ENCODE measurements around the gene IKZF4. TPM values are rescaled to one million over a fixed set of nuclear protein-coding genes. Genes with fewer than 3 reads are reported as not detected.
"Not testable (repeated sequence)": the region's sequence is repeated elsewhere in the genome, so short reads cannot be mapped to it uniquely, and the experiment has no call there.

Gene IKZF4
- total RNA-seq, 2 experiments from 2014 or later = 19.9 to 20.7 TPM

DNA sequence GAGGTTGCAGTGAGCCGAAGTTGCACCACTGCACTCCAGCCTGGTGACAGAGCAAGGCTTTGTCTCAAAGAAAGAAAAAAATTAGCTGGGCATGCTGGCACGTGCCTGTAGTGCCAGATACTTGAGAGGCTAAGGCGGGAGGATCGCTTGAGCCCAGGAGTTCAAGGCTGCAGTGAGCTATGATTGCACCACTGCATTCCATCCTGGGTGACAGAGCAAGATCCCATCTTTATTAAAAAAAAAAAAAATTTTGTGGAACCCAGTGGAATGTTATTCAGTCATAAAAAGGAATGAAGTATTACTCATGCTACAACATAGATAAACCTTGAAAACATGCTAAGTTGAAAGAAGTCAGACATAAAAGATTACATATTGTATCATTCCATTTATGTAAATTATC lies 50.8 kb downstream of the IKZF4 start:
- no peak overlapping the region for H3K4me3 Mint-ChIP-seq
- no peaks in the 10 kb centered on the region for H3K4me1 Mint-ChIP-seq (ENCODE audit: low read depth)
- no peak for ATAC-seq
- CTCF ChIA-PET = interaction anchor here (1.0 kb wide), 1 partner anchor 14 kb away, joined by 4 read pairs; no protein-coding TSS in a partner anchor
- H3K9me3 Mint-ChIP-seq (ENCODE audit: insufficient read depth) = no peaks in the 10 kb centered on the region
- peaks cover 5% of the 10 kb centered on the region for H3K27me3 Mint-ChIP-seq (ENCODE audit: low read depth)
- no peak overlapping the region for H3K27ac Mint-ChIP-seq
- no peak for DNase-seq
- POLR2A ChIA-PET = no interaction called here
- no peaks in the 10 kb centered on the region for H3K36me3 Mint-ChIP-seq (ENCODE audit: low read depth)

DNA sequence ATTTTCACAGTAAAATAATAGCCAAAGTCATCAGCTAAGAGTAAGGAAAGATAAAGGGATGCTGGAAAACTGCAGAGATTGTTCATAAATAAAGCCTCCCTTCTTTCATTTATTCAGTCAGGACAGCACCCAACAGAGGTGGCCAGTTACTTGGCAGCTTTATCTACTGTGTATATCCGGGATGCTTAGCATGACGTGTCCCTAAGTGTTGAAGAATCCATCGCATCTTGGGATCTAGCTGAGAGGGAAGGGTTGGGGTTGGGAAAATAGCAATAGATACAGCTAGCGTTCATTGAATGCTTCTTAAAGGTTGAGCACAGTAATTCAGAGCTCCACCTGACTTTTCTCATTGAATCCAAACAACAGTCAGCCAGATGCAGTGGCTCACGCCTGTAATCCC lies 53.6 kb downstream of the IKZF4 start:
- CTCF ChIA-PET = interaction anchor here (1.3 to 1.5 kb wide), 2 partner anchors 27 to 78 kb away, joined by 3 to 4 read pairs; no protein-coding TSS in a partner anchor
- Mint-ChIP-seq H3K9me3 (ENCODE audit: insufficient read depth) (no peaks in the 10 kb centered on the region), H3K27me3 (ENCODE audit: low read depth) (peaks cover 7% of the 10 kb centered on the region), H3K36me3 (ENCODE audit: low read depth) (no peaks in the 10 kb centered on the region), H3K27ac (no peak overlapping the region), H3K4me1 (ENCODE audit: low read depth) (peaks cover 4% of the 10 kb centered on the region), H3K4me3 (no peak overlapping the region)
- POLR2A ChIA-PET = no interaction called here
- no peak for DNase-seq
- no peak for ATAC-seq

DNA sequence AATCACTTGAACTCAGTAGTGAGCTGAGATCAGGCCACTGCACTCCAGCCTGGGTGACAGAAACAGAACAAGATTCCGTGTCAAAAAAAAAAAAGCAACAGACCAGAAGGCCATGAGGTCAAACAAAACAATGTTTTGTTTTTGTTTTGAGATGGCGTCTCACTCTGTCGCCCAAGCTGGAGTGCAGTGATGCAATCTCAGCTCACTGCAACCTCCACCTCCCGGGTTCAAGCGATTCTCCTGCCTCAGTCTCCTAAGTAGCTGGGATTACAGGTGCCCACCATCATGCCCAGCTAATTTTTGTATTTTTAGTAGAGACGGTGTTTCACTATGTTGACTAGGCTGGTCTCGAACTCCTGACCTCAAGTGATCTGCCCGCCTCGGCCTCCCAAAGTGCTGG lies 57.1 kb downstream of the IKZF4 start:
- Mint-ChIP-seq H3K27me3 (ENCODE audit: low read depth) (peaks cover 20% of the 10 kb centered on the region), H3K4me1 (ENCODE audit: low read depth) (peaks cover 21% of the 10 kb centered on the region)
- H3K27ac Mint-ChIP-seq; POLR2A ChIA-PET; H3K36me3 Mint-ChIP-seq (ENCODE audit: low read depth); H3K9me3 Mint-ChIP-seq (ENCODE audit: insufficient read depth); ATAC-seq; DNase-seq; H3K4me3 Mint-ChIP-seq: not testable (repeated sequence)
- CTCF ChIA-PET = interaction anchor here (0.9 to 5.8 kb wide), 4 partner anchors 10 to 85 kb away, joined by 3 to 45 read pairs (median 3); partner anchors contain the start of gene PA2G4

DNA sequence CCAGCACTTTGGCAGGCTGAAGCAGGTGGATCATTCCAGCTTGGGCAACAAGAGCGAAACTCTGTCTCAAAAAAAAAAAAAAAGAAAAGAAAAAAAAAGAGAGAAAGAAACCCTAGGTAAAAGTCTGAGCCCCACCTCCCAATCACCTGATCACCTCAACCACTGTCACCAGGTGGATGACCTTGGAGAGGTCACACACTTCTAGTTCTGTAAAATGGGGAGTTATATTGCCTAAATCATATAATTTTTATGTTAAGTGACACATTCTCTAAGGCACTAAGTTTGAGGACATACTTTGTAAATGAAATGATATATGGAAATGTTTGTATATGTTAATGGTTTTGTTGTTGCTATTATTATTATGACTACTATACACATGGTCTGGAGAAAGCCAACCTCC lies 57.6 kb downstream of the IKZF4 start:
- Mint-ChIP-seq H3K36me3 (ENCODE audit: low read depth) (no peaks in the 10 kb centered on the region), H3K9me3 (ENCODE audit: insufficient read depth) (no peaks in the 10 kb centered on the region), H3K27ac (no peak overlapping the region), H3K4me1 (ENCODE audit: low read depth) (peaks cover 21% of the 10 kb centered on the region), H3K27me3 (ENCODE audit: low read depth) (peaks cover 18% of the 10 kb centered on the region), H3K4me3 (peak overlapping the region; percentile 79)
- CTCF ChIA-PET = interaction anchor here (1.4 to 5.8 kb wide), 3 partner anchors 12 to 32 kb away, joined by 3 to 45 read pairs (median 11); partner anchors contain the start of gene PA2G4
- POLR2A ChIA-PET = no interaction called here
- no peak for ATAC-seq
- DNase-seq = no peak

DNA sequence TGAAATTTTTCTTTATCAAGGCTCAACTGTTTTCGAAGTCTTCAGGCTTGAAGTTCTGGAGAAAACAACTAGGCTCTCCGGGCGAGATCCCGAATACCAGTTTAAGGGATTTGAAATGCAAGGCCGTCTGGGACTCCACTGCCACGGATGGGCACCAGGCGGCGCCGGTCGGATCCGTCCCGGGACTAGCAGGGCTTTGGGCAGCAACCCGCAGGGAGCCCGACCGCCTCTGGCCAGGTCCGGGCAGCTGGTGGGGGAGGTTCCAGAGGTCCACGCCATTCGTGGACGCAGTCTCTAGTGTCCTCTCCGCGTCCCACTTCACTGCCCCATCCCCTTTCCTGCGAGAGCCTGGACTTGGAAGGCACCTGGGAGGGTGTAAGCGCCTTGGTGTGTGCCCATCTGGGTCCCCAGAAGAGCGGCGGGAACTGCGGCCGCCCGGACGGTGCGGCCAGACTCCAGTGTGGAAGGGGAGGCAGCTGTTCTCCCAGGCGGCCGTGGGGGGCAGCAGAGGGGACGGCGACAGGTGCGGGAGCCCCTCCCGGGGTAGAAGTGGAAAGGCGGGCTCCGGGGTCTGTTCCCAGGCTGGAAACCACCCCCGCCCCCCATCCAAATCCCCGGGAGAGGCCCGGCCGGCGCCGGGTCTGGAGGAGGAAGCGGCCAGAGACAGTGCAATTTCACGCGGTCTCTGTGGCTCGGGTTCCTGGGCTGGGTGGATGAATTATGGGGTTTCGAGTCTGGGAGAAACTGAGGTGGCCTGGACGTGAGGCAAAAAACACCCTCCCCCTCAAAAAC lies 58.3 kb downstream of the IKZF4 start:
- CTCF ChIA-PET = interaction anchor here (0.7 to 5.8 kb wide), 17 partner anchors 9 to 325 kb away, joined by 3 to 45 read pairs (median 4); partner anchors contain the start of genes ESYT1, ORMDL2, PA2G4 and RAB5B

DNA sequence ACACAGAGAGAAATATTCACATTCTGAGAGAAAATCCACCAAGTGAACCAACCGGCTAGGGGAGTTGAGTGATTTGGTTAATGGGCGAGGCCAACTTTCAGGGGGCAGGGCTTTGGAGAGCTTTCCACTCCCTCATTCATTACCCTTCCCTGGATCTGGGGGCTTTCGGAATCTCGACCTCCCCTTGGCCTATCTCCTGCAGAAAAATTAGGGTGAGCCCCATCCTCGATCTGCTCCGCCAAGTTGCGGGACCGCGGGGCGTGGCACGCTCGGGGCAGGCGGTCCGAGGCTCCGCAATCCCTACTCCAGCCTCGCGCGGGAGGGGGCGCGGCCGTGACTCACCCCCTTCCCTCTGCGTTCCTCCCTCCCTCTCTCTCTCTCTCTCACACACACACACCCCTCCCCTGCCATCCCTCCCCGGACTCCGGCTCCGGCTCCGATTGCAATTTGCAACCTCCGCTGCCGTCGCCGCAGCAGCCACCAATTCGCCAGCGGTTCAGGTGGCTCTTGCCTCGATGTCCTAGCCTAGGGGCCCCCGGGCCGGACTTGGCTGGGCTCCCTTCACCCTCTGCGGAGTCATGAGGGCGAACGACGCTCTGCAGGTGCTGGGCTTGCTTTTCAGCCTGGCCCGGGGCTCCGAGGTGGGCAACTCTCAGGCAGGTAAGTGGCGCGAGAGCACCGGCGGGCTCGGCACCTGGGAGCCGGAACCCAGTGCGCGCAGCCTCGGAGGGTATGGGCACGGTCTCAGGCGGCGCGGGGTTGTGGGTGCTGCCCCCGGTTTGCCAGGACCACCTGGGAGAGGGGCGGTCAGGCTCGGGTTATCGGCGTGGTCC lies 59.1 kb downstream of the IKZF4 start, which contains the start of gene ERBB3:
Gene ERBB3, plus strand, starts transcription at position 443 of the 833 bp plus-strand sequence. Its CDS starts 136 bp downstream, at position 579.
- Mint-ChIP-seq H3K4me1 (ENCODE audit: low read depth) (peaks cover 22% of the 10 kb centered on the region), H3K27ac (peak within 1 kb of the TSS; percentile 46), H3K27me3 (ENCODE audit: low read depth) (peaks cover 22% of the 10 kb centered on the region), H3K4me3 (peak within 1 kb of the TSS; percentile 79), H3K9me3 (ENCODE audit: insufficient read depth) (no peaks in the 10 kb centered on the region), H3K36me3 (ENCODE audit: low read depth) (no peaks in the 10 kb centered on the region)
- ChIA-PET POLR2A (interaction anchor here (0.8 to 5.2 kb wide), 4 partner anchors 8 to 32 kb away, joined by 3 to 26 read pairs (median 4); partner anchors contain the start of gene PA2G4), CTCF (interaction anchor here (0.7 to 5.8 kb wide), 17 partner anchors 10 to 326 kb away, joined by 3 to 45 read pairs (median 4); partner anchors contain the start of genes ESYT1, ORMDL2, PA2G4 and RAB5B)
- peak; percentile 85 for ATAC-seq
- peak; percentile 73 for DNase-seq

More for the DNA sequence above, 58.3 kb downstream of the IKZF4 start:
- ATAC-seq = peak; percentile 66
- POLR2A ChIA-PET = interaction anchor here (0.8 to 5.2 kb wide), 3 partner anchors 9 to 24 kb away, joined by 3 to 26 read pairs (median 4); partner anchors contain the start of gene PA2G4
- peak overlapping the region; percentile 43 for H3K27ac Mint-ChIP-seq
- H3K4me1 Mint-ChIP-seq (ENCODE audit: low read depth) = peaks cover 21% of the 10 kb centered on the region
- H3K27me3 Mint-ChIP-seq (ENCODE audit: low read depth) = peaks cover 23% of the 10 kb centered on the region
- DNase-seq = peak; percentile 64
- no peaks in the 10 kb centered on the region for H3K9me3 Mint-ChIP-seq (ENCODE audit: insufficient read depth)
- H3K36me3 Mint-ChIP-seq (ENCODE audit: low read depth) = no peaks in the 10 kb centered on the region
- peak overlapping the region; percentile 79 for H3K4me3 Mint-ChIP-seq

DNA sequence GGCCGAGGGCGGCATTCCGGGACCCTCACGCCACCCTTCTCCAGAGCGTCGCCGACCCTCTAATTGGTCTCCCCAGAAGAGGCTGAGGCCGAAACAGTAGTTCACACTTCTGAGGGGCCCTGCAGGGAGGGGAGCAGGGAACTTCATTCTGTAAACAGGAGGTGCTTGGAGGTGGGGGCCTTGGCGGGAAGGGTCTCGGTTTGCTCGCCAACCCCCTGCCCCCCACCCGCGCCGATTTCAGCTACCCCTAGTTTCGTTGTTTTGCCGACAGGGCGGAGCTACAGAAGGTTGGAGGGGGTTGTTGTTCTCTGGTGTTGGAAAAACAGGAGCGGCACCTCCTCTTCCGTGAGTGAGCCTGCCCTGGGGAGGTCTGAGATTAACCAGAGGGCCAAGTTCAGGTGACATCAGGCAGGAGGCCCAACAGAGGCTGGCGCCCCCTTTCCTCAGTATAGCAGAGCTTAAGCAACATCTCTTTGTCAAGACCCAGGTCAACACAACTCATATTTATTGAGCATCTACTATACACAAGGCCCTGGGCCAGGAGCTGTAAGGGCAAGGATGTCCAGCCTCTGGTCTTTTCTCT lies 59.8 kb downstream of the IKZF4 start:
- DNase-seq (no peak), ATAC-seq (peak; percentile 1)
- peak overlapping the region; percentile 16 for H3K27ac Mint-ChIP-seq
- H3K36me3 Mint-ChIP-seq (ENCODE audit: low read depth) = no peaks in the 10 kb centered on the region
- H3K4me1 Mint-ChIP-seq (ENCODE audit: low read depth) = peaks cover 26% of the 10 kb centered on the region
- no peaks in the 10 kb centered on the region for H3K9me3 Mint-ChIP-seq (ENCODE audit: insufficient read depth)
- H3K4me3 Mint-ChIP-seq = peak overlapping the region; percentile 79
- ChIA-PET CTCF (interaction anchor here (1.1 to 5.8 kb wide), 9 partner anchors 15 to 109 kb away, joined by 3 to 45 read pairs (median 5); partner anchors contain the start of genes PA2G4, RAB5B and ZC3H10), POLR2A (interaction anchor here (1.1 to 5.2 kb wide), 3 partner anchors 23 to 36 kb away, joined by 3 to 26 read pairs (median 3); partner anchors contain the start of gene PA2G4)
- peaks cover 22% of the 10 kb centered on the region for H3K27me3 Mint-ChIP-seq (ENCODE audit: low read depth)

DNA sequence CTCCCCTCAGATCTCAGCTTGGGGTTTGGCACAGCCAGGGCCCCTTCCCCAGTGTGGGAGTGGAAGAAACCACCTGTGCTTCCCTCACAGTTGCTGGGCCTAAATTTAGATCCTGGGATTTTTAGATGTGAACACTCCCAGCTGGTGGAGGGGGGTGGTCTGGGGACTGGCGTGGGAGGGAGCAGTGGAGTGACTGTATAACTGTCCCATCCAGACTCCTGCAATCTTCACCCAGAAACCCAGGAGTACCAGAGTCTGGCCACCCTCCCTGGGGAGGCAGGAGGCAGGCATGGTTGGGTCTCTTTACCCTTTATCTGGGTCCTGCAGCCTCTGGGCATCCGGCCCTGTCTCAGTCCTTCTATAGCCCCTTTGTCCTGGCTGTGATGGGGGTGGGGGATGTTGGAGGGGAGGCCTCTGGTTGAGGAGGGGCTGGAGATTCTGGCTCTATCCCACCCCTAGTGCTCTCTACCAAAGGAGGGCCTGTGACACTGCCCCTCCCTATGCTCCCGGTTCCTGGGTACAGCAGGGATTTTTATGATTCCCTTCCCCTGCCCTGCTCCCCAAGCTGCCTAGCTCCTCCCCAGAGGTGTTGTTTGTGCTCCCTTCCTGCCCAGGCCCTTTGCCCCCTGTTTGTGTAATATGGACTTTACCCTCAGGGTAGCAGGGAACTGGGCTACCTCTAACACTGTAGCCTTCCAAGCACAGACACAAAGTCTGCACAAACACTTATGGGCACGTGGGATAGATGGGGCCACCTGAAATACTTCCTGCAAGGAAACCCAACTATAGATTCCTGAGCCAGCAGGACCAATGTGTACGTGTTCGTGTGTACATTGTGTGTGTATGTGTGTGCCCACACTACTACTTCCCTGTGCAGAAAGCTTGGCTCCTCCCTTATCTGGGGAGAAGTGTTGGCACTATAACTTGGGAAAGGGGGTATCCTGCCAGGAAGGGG lies 60.8 kb downstream of the IKZF4 start:
- CTCF ChIA-PET = interaction anchor here (0.8 to 5.8 kb wide), 5 partner anchors 14 to 37 kb away, joined by 3 to 45 read pairs (median 3); partner anchors contain the start of genes PA2G4 and ZC3H10
- Mint-ChIP-seq H3K4me1 (ENCODE audit: low read depth) (peaks cover 29% of the 10 kb centered on the region), H3K4me3 (peak overlapping the region; percentile 79)

DNA sequence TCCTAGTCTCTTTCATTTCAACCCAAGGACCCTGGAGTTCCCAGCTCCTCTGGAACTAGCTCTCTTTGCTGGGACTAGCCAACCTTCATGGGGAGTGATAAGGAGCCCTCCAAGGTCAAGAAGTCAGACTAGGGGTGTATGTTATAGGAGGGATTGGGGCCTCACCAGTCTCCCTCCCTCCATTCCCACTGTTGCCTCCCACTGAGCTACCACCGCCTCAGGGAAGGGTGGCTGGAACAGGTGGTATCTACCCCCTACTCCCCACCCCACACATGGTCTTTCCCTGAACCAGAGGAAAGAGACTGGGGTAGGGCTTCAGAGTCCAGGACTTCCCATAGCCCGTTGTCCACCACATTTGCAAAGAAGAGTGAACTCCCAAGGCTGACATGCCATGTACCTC lies 61.5 kb downstream of the IKZF4 start:
- ChIA-PET CTCF (interaction anchor here (0.7 to 5.8 kb wide), 3 partner anchors 21 to 35 kb away, joined by 3 to 45 read pairs (median 3); partner anchors contain the start of gene PA2G4), POLR2A (interaction anchor here (5.2 kb wide), 1 partner anchor 21 kb away, joined by 26 read pairs; the partner anchor contains the start of gene PA2G4)
- no peaks in the 10 kb centered on the region for H3K9me3 Mint-ChIP-seq (ENCODE audit: insufficient read depth)
- H3K36me3 Mint-ChIP-seq (ENCODE audit: low read depth) = no peaks in the 10 kb centered on the region
- ATAC-seq (no peak), DNase-seq (no peak)
- no peak overlapping the region for H3K27ac Mint-ChIP-seq
- H3K4me3 Mint-ChIP-seq = no peak overlapping the region
- peaks cover 22% of the 10 kb centered on the region for H3K27me3 Mint-ChIP-seq (ENCODE audit: low read depth)
- peaks cover 29% of the 10 kb centered on the region for H3K4me1 Mint-ChIP-seq (ENCODE audit: low read depth)

More for the DNA sequence above, 60.8 kb downstream of the IKZF4 start:
- POLR2A ChIA-PET = interaction anchor here (1.1 to 5.2 kb wide), 2 partner anchors 22 to 35 kb away, joined by 3 to 26 read pairs; partner anchors contain the start of gene PA2G4
- peaks cover 22% of the 10 kb centered on the region for H3K27me3 Mint-ChIP-seq (ENCODE audit: low read depth)
- ATAC-seq (no peak), DNase-seq (no peak)
- no peak overlapping the region for H3K27ac Mint-ChIP-seq
- no peaks in the 10 kb centered on the region for H3K9me3 Mint-ChIP-seq (ENCODE audit: insufficient read depth)
- H3K36me3 Mint-ChIP-seq (ENCODE audit: low read depth) = no peaks in the 10 kb centered on the region

DNA sequence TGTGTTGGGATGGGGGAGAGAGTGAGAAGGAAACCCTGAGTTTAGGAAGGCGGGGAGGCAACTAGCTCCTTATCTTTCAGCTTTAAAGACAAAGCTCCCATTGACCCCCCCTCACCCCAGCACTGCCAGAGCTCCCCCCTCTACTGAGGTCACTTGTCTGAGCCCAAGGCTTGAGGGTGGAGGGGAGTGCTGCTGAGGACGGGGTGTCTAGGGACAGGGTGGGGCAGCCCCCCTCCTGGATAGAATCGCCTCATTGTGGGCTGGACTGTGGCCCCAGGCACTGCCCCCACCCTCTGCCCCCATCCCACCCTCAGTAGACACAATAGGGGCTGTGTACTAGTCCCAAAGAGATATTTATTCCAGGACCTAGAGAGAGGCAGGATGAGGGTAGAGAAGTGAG lies 62.1 kb downstream of the IKZF4 start:
- Mint-ChIP-seq H3K4me3 (no peak overlapping the region), H3K9me3 (ENCODE audit: insufficient read depth) (no peaks in the 10 kb centered on the region), H3K4me1 (ENCODE audit: low read depth) (peaks cover 30% of the 10 kb centered on the region), H3K27ac (no peak overlapping the region), H3K36me3 (ENCODE audit: low read depth) (no peaks in the 10 kb centered on the region), H3K27me3 (ENCODE audit: low read depth) (peaks cover 22% of the 10 kb centered on the region)
- POLR2A ChIA-PET = interaction anchor here (5.2 kb wide), 1 partner anchor 21 kb away, joined by 26 read pairs; the partner anchor contains the start of gene PA2G4
- no peak for DNase-seq
- CTCF ChIA-PET = interaction anchor here (0.7 to 4.0 kb wide), 5 partner anchors 13 to 36 kb away, joined by 3 to 22 read pairs (median 3); partner anchors contain the start of genes PA2G4 and ZC3H10
- ATAC-seq = no peak

Measured in activated CD8-positive, alpha-beta T cell treated with anti-CD3 and anti-CD28 coated beads, Interleukin-2, amount 10 ng/mL, durations not matched to agents 7 days and 5 days (primary cell).